ENCODE results near the gene CYP24A1.

- no peak for TF ChIP-seq EZH2 (IDR thresholded peaks at IDR 0.05; ENCODE audit: insufficient read depth, poor library complexity, severe bottlenecking)
- TF ChIP-seq EZH2phosphoT487 (IDR thresholded peaks at IDR 0.05; ENCODE audit: insufficient read depth, low read depth), result no peak
Measured at GRCh38 chr20:54199283-54199682, 25.5 kb upstream of the CYP24A1 start.
